Fibroblast of peridontal ligament (primary cell): ENCODE measurements around the gene AKAP3.
A peak's percentile ranks its signal among the peaks of the same experiment; 100 is the strongest.

ENCODE experiments used
- DNase-seq: peaks from one replicate; pipeline ENCODE4 v3.0.0-alpha.2; 2010; ENCODE audit errors: extremely low read depth

Gene AKAP3

DNA sequence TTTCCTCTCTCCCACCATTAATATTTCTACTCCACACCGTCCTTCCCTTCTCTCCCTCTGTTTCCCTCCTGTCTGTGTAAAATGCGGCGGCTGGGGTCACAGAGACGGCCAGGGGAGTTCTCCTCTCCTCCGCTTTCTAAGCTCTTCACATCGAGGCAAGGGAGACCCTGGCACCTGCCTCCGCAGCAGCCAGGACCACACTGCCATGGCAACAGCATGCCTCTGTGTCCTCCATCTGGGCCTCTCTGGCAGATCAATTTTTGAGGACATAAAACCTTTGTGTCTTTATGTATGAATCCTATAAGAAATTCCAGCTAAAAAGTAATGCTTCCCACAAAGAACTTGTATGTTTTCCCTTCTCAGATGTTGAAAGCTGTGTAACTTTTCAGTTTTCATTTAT, 45.4 kb downstream of the AKAP3 start:
- DNase-seq: no peak

DNA sequence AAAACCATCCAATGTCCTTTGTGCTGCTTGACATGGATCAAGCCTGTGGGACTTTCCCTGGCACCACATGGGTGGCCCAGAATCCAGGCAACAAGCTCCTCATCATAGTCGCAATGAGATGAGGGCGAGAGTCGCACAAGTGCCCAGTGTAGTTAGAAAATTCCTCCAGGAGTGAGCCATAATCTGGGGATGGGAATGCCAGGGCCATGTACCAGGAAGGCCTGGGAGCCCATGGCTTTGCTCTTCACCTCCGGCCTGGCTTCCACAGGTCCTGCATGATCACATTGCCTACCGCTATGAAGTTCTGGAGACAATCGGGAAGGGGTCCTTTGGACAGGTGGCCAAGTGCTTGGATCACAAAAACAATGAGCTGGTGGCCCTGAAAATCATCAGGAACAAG, 53.0 kb downstream of the AKAP3 start:
- DNase-seq: no peak

DNA sequence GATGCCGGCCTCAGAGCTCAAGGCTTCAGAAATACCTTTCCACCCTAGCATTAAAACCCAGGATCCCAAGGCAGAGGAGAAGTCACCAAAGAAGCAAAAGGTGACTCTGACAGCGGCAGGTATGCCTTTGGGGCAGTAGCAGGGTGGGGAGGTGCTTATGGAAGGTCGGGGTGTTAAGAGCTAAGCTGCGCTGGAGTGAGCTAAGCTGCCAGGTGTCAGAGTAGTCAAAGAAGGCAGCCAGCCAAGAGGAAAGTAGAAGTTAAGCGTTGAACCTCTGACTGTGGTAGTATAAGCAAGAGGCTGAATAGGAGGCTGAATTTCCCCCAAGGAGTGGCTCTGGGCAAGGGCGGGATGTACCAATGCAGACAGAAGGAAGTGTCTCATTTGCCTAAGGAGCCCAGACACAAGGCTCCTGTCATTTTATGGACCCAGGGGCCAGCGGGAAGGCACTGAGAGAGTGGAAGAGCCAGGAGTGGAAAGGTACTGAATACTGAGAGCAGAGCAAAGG, 57.6 kb downstream of the AKAP3 start:
- no peak for DNase-seq

DNA sequence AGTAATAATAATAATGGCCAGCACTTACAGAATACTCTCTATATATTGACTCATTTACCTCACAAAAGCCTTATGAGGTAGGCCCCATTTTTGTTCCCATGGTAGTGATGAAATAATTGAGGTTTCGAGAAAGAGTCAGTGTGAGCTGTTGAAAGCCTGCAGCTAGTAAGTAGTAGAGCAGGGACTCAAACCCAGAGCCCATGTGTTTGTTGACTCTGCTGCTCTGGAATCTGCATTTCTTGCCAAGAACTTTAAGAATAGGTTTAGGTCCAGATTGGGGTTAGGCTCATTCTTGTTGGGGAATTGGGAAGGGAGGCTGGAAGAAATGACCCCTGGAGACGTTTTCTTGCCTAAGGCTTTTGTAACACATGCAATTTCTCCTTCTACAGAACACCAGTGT, 58.9 kb downstream of the AKAP3 start:
- DNase-seq: peak; percentile 61

DNA sequence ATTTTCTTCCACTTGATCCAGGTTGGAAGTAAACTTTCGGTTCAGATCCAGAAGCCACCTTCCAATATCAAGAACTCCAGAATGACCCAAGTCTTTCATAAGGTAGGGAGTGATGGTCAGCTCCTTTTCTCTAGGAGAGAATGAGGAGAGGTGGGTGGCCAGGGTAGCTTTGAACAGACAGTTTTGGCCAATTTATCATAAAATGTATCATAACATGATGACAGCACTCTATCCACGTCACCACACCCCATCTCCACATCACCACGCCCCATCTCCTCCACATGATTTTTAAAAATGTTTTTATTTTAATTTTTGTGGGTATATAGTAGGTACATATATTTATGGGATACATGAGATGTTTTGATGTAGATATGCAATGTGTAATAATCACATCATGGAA, 59.9 kb downstream of the AKAP3 start:
- DNase-seq: no peak

DNA sequence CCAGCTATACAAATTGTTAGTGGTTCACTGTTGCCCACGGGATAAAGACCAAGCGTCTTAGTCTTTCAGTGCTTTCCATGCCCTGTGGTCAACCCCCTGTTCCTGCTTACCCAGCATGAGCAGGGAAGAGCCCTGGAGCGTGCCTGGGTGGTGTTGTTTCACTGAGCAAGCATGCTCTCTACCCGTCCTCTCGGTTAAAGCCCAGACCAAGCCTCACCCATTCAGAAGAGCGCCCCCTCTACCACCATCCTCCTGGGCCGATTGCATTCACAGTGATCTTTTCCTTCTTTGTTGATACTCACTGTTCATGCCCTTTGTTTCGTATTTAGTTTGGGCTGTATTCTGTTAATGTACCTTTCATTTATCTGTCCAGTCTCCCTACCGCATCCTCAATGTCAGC, 61.7 kb downstream of the AKAP3 start:
- DNase-seq: no peak

DNA sequence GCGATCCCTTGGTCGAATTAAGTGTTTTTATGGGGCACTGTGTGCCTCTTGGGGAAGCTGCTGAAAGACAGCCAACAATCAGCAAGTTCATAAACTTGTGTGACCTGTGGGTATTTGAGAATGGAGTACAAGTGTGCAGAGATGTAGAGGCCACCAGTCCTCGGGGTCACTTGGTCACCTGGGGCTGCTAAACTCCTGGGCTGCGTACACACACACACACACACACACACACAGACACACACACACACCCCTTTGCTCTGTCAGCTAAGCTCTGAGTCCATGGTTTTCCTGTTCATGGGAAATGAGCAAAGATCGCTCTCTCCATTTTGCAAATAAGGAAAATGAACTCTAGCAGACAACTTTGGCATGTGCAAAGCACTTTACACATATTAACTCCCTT, 62.4 kb downstream of the AKAP3 start:
- DNase-seq: no peak

DNA sequence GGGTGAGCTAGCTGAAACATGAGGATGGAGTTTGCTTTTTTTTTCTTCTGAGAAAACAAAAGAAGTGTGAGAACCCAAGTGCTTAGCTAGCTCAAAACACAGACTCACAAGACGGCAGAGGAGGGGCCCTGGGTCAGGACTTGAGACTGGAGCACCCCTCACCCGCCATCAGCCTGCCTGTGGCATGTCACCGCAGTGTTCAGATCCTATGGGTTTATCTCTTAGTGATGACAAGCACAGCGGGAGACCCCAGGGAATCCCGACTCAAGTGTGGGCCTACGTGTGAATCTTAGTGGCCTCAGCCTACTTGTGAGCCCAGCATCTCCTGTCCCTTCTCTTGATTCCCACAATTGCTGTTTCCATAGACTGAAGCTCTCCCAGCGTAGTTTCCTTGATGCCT, 64.0 kb downstream of the AKAP3 start:
- DNase-seq: no peak

DNA sequence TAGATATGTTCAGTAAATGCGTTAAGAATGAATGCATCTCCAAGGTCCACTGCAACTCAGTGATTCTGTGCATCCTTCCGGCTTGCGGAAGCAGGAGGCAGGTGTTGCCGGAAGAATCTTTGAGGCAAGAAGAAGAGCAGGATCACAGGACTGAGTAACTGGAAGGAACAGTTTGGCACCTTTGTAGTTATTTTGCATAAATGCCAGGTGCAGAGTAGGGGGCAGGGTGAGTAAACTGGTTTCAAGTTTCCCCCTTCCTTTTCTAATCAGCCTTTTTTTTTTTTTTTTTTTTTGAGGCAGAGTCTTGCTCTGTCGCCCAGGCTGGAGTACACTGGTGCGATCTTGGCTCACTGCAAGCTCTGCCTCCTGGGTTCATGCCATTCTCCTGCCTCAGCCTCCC, 64.6 kb downstream of the AKAP3 start:
- no peak for DNase-seq

DNA sequence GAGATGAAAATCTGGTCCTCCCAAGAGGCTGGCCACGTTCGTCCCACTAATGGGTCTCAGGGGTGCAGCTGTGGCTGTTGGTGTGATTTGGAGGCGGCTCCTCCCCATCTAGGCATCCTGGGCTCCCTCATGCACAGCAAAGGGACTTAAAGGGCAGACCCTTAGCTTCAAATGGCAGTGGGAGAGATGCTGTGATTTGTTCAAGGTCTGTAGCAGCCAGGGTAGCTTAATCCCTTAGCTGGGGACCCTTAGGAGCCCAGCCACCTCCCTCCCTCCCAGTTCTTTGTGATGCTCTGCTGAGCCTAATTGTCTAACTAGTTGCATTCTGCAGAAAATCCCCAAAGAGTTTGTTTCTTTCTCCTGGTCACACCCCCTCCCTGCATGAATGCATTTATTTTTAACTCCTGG, 68.6 kb downstream of the AKAP3 start:
- DNase-seq: no peak

DNA sequence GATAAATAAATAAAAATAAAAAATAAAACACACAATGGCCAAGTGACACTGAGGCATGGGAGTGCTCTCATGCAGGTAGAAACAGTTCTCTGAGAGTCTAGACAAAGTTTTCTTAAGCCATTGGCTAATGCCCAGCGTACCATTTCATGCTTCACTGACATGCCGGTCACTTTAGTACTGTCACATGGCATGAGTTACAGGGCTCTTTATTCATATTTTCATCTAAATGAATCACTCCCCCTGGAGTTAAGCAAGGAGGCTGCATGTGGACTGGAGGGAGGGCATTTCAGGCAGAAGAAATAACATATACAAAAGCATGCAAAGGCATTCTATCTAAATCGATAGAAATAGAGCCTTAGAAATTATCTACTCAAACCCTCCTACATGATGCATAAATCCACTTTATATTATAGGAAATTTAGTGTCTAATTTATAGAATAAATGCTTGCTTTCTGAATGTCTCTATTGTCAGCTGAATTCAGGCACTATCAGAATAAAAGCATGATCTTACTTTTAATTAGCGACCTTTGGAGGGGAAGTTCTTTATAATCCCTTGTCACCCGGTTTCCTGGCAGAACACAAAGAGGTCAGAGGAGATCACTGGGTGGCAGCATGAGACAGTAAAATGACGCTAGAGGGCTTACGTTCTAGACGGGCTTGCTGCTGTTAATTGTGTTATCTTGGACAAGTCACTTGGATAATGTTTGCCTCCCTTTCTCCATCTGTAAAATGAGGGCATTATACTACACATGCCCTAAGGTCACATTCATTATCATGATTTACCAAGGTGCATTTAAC, 69.3 kb downstream of the AKAP3 start:
- peak; percentile 30 for DNase-seq

DNA sequence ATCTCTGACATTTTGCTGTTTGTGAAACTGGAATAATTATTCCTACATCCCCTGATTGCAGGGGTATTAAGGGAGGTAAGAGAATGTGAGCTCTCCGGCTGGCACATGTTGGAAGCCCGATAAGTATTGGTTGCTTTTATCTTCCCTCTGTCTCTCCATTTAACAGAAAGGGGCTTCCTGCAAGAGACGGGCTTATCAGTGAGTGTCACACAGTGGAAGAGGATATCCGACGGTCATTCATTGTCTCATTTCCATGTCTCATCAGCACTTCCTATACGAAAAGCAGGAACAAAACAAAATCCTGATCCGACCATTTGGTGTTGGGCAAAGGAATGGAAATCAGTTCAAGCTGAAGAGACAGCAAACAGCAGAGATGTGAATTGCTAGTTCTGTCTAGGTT, 76.2 kb downstream of the AKAP3 start:
- DNase-seq: no peak

DNA sequence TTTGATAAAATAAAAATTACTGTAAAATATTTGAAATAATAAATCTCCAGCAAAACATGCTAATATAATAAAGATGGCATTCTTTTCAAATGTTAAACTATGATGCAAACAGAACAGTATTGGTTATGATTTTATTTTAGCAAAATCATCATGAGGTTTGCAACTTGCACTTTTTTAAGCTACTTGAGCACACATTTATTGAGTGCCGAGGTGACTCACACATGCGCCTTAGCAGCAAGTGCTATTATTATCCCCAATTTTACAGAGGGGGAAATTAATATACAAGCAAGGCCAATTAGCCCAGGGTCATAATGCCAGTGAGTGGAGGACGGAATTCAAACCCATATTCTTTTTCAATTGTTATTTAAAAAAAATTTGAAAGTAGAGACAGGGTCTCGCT, 79.6 kb downstream of the AKAP3 start:
- no peak for DNase-seq

DNA sequence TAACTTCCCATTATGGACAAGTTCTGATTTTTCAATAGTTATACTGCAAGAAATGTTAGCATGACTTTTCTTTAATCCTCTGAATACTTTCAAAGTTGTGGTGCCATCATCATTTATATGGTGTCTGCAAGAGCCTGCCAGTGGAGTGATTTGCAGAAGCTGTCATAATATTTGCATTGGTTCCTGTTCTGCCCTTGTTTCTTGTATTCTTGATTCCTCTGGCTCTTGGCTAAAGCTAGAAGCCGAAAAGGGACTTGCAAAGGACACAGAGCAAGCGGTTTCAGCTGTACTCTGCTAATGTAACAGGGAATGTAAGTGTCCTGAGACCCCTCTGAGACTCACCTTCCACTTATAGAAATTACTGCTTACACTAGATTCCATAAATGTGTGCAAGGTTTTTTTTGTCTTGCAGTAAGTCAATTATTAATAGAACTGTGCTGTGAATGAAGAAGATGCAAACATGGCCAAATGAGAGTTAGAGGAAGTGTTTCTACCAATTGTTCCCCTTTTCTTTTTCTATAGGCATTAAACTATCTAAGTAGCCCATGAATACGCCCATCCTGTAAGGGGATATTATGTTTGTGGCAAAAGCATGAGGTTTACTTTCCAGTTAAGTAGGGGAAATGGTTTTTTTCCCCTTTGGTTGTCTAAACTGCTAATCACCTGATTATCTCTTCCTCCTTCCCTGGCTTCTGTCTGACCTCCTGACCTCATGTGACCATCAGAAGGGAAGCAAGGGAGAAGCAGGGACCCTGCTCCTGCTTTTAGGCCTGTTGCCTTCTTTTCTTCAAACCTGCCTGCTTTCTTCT, 81.6 kb downstream of the AKAP3 start:
- DNase-seq: no peak

DNA sequence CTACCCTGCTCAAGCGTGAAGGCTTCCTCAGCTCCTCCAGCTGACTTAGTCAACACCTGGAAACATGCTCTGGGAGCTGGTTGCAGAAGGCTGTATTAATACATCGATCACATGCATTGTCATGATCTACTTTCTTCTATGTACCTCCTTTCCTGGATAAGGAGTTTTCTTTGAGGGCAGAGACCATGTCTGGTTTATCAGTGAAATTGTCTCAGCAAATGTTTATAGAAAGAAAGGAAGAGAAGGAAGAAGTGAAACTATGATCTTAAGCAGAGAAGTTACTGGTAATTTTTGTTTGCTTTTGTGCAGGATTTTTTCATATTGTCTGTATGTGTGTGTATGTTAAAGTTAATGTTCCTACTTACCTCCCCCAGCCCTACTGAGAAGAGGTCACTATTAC, 82.4 kb downstream of the AKAP3 start:
- no peak for DNase-seq
